PC-9 (cell line): ENCODE data around the gene MGLL. TPM values are rescaled to one million over a fixed set of nuclear protein-coding genes. Genes with fewer than 3 reads are reported as not detected.
"Not testable (repeated sequence)": the region's sequence is repeated elsewhere in the genome, so short reads cannot be mapped to it uniquely, and the experiment has no call there.

ENCODE experiments used
- BruUV-seq: library from RNA; stranded (reverse); fragments of 400-500 nt; replicated peaks from 2 replicates; lab custom pipeline; 2021; lab: Mats Ljungman, UMichigan
- CTCF ChIA-PET: fragments of 300-600 bp; sonication (Branson Sonifier 250); formaldehyde crosslinking; loops from one replicate; lab custom pipeline; 2022; ENCODE audit warnings: antibody characterized with exemption; lab: Charles Lee
- POLR2A ChIA-PET: fragments of 300-600 bp; sonication (Branson Sonifier 250); formaldehyde crosslinking; loops from one replicate; lab custom pipeline; 2022; ENCODE audit warnings: antibody characterized with exemption; ENCODE audit not compliant: unreplicated experiment; lab: Charles Lee
- DNase-seq, 2 experiments: peaks; one replicate each; pipeline versions ENCODE4 v3.0.0 to v3.0.0-alpha.2; 2015 to 2022; ENCODE audit warnings: mixed read lengths in 1 of 2
- H2AFZ ChIP-seq: fragments of 200-600 bp; sonication (generic); 2 replicates; pipeline ENCODE4 v1.8.1; 2017; ENCODE audit warnings: antibody characterized with exemption
- H3F3A ChIP-seq: fragments of 200-600 bp; sonication (generic); 2 replicates; pipeline ENCODE4 v1.8.1; 2017; ENCODE audit warnings: antibody characterized with exemption, mild to moderate bottlenecking, low read depth; ENCODE audit not compliant: insufficient read depth
- H3K27ac ChIP-seq: fragments of 200-600 bp; sonication (generic); 2 replicates; pipeline ENCODE4 v1.6.1; 2016; ENCODE audit warnings: mixed run types
- H3K27me3 ChIP-seq: fragments of 200-600 bp; sonication (generic); 2 replicates; pipeline ENCODE4 v1.6.1; 2016; ENCODE audit warnings: low read depth, mixed run types; ENCODE audit not compliant: insufficient read depth
- H3K36me3 ChIP-seq: fragments of 200-600 bp; sonication (generic); 2 replicates; pipeline ENCODE4 v1.6.1; 2016; ENCODE audit warnings: low read depth, mixed run types
- H3K4me1 ChIP-seq: fragments of 200-600 bp; sonication (generic); replicated peaks from 2 replicates; pipeline ENCODE4 v1.6.1; 2016; ENCODE audit warnings: mixed run types; ENCODE audit not compliant: insufficient read depth
- H3K4me2 ChIP-seq: fragments of 200-600 bp; sonication (generic); 2 replicates; pipeline ENCODE4 v1.6.1; 2017; ENCODE audit warnings: mixed run types
- H3K4me3 ChIP-seq: fragments of 200-600 bp; sonication (generic); 2 replicates; pipeline ENCODE4 v1.6.1; 2016; ENCODE audit warnings: mixed run types
- H3K79me2 ChIP-seq: fragments of 200-600 bp; sonication (generic); 2 replicates; pipeline ENCODE4 v1.6.1; 2017; ENCODE audit warnings: low read depth, mixed run types
- H3K9me2 ChIP-seq: fragments of 200-600 bp; sonication (generic); 2 replicates; pipeline ENCODE4 v1.8.1; 2017; ENCODE audit warnings: mild to moderate bottlenecking; ENCODE audit not compliant: insufficient read depth
- H3K9me3 ChIP-seq: fragments of 200-600 bp; sonication (generic); 2 replicates; pipeline ENCODE4 v1.8.1; 2016; ENCODE audit warnings: low read depth; ENCODE audit not compliant: insufficient read depth
- H4K20me1 ChIP-seq: fragments of 200-600 bp; sonication (generic); 2 replicates; pipeline ENCODE4 v1.8.1; 2017; ENCODE audit not compliant: insufficient read depth
- CTCF ChIP-seq: fragments of 200-600 bp; sonication (generic); conservative IDR thresholded peaks from 2 replicates; pipeline ENCODE4 v1.6.1; 2017; ENCODE audit warnings: mixed run types, antibody characterized with exemption, mild to moderate bottlenecking, moderate library complexity
- EZH2 ChIP-seq: fragments of 200-600 bp; sonication (generic); IDR thresholded peaks from 2 replicates; pipeline ENCODE4 v1.8.0; 2017; ENCODE audit warnings: antibody characterized with exemption, low read depth
- intact Hi-C: fragments of 100-400 bp; cut with micrococcal nuclease; formaldehyde crosslinking; loops from one replicate; pipeline ENCODE4 v1.10.0; 2022; ENCODE audit not compliant: unreplicated experiment
- total RNA-seq: library from RNA; stranded (reverse); gene quantifications from 2 replicates; pipeline ENCODE4 v1.2.3, GENCODE V29; 2021

MGLL gene
- total RNA-seq, 1 experiment from 2014 or later, result 30.7 TPM

GRCh38 chr3:127685708-127686511 is 136.4 kb downstream of the MGLL start:
- BruUV-seq, result no TSS peak
- Histone ChIP-seq H3K4me1 (peaks cover 18% of the 10 kb centered on the region), H3F3A (peaks cover 21% of the 10 kb centered on the region), H3K4me3 (no peak overlapping the region), H3K36me3 (no peaks in the 10 kb centered on the region), H3K4me2 (no peak overlapping the region), H3K9me2 (no peaks in the 10 kb centered on the region), H2AFZ (no peak overlapping the region), H3K27ac (no peak overlapping the region), H4K20me1 (no peaks in the 10 kb centered on the region), H3K27me3 (no peaks in the 10 kb centered on the region), H3K9me3 (no peaks in the 10 kb centered on the region), H3K79me2 (no peaks in the 10 kb centered on the region)
- DNase-seq, result no peak
- ChIA-PET CTCF (no interaction called here), POLR2A (no interaction called here)
- intact Hi-C loops, result no loop called here
- TF ChIP-seq EZH2 (no peak), CTCF (no peak)

GRCh38 chr3:127684871-127685707 is 137.2 kb downstream of the MGLL start:
- TF ChIP-seq CTCF (no peak), EZH2 (no peak)
- Histone ChIP-seq H2AFZ (no peak overlapping the region), H3K79me2 (no peaks in the 10 kb centered on the region), H3K36me3 (no peaks in the 10 kb centered on the region), H3K4me2 (no peak overlapping the region), H3K4me1 (peaks cover 10% of the 10 kb centered on the region), H4K20me1 (no peaks in the 10 kb centered on the region), H3K9me2 (no peaks in the 10 kb centered on the region), H3K27ac (no peak overlapping the region), H3F3A (peaks cover 14% of the 10 kb centered on the region), H3K4me3 (no peak overlapping the region), H3K9me3 (no peaks in the 10 kb centered on the region), H3K27me3 (no peaks in the 10 kb centered on the region)
- BruUV-seq, result no TSS peak
- DNase-seq, result no peak
- POLR2A ChIA-PET, result no interaction called here
- intact Hi-C loops, result no loop called here
- CTCF ChIA-PET, result no interaction called here

- no peaks in the 10 kb centered on the region for H3K36me3 ChIP-seq
- no peak overlapping the region for H3K4me3 ChIP-seq
- no peaks in the 10 kb centered on the region for H3K27me3 ChIP-seq
- ChIA-PET CTCF (no interaction called here), POLR2A (no interaction called here)
- BruUV-seq, result no TSS peak
- H3K9me2 ChIP-seq, result no peaks in the 10 kb centered on the region
- no peaks in the 10 kb centered on the region for H3K9me3 ChIP-seq
- no peak for DNase-seq
- H3K4me1 ChIP-seq, result no peaks in the 10 kb centered on the region
- H3F3A ChIP-seq, result peaks cover 9% of the 10 kb centered on the region
- no peak overlapping the region for H3K27ac ChIP-seq
- H3K79me2 ChIP-seq, result no peaks in the 10 kb centered on the region
- H2AFZ ChIP-seq, result no peak overlapping the region
- intact Hi-C loops, result no loop called here
- no peaks in the 10 kb centered on the region for H4K20me1 ChIP-seq
- H3K4me2 ChIP-seq, result no peak overlapping the region
- no peak for TF ChIP-seq EZH2
- TF ChIP-seq CTCF, result no peak
Observed at GRCh38 chr3:127682561-127682960, 139.8 kb downstream of the MGLL start.

GRCh38 chr3:127682175-127682554 is 140.2 kb downstream of the MGLL start:
- H3K36me3 ChIP-seq, intact Hi-C loops, DNase-seq, H3K4me2 ChIP-seq, H3K9me3 ChIP-seq, H2AFZ ChIP-seq, H3F3A ChIP-seq, H3K79me2 ChIP-seq, H3K4me3 ChIP-seq, H4K20me1 ChIP-seq, CTCF ChIA-PET, POLR2A ChIA-PET, H3K9me2 ChIP-seq, H3K27ac ChIP-seq, BruUV-seq, H3K27me3 ChIP-seq, H3K4me1 ChIP-seq: not testable (repeated sequence)
